ENCODE results near the gene AP4S1.

- no peak for TF ChIP-seq CTCF (IDR thresholded peaks at IDR 0.05)
- TF ChIP-seq POLR2A (IDR thresholded peaks at IDR 0.05) = no peak
Observed at GRCh38 chr14:31083781-31084180, 58.3 kb downstream of the AP4S1 start.

Data from testis (tissue), 2 donors.